ENCODE results near the gene POLE2.
A peak's percentile ranks its signal among the peaks of the same experiment; 100 is the strongest.
"Not testable (repeated sequence)": the region's sequence is repeated elsewhere in the genome, so short reads cannot be mapped to it uniquely, and the experiment has no call there.

POLE2 gene

DNA sequence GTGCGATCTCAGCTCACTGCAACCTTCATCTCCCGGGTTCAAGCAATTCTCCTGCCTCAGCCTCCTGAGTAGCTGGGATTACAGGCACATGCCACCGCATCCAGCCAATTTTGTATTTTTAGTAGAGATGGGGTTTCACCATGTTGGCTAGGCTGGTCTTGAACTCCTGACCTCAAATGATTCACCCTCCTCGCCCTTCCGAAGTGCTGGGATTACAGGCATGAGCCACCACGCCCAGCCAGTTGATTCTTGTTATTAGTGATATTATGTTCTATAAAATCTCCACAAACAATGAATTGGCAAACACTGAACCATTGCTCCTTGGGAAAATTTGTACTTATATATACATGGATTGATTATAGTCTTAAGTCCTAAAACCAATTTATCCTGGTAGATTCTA, 30.5 kb downstream of the POLE2 start:
- DNase-seq: not testable (repeated sequence)

DNA sequence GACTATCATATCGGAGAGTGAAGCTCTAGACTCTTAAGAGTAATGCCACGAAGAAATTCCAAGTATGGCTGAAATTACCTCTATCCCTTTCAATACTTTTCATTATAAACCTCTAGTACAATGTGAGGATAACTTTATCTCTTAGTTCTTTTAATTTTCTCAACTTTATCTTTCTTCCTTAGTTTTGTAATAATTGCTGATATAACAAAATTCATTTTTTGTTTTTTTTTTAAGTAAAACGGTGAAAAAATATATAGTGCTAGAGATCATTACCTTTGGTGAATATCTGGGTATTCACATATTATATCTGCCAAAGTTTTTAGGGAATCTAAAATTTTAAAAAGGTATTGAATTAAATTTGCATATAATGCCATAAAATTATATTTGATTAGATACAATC, 33.5 kb downstream of the POLE2 start:
- DNase-seq: no peak

DNA sequence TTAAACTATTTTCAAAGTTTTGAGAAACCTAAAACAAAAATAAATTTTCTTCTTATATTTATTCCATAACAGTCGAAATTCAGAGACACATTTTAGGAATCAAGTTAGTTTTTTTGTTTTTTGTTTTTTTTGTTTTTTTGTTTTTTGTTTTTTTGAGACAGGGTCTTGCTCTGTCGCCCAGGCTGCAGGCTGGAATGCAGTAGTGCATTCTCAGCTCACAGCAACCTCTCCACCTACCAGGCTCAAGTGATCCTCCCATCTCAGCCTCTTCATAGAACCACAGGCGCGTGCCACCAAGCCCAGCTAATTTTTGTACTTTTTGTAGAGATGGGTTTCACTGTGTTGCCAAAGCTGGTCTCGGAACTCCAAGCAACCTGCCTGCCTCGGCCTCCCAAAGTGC, 34.5 kb downstream of the POLE2 start:
- no peak for DNase-seq

DNA sequence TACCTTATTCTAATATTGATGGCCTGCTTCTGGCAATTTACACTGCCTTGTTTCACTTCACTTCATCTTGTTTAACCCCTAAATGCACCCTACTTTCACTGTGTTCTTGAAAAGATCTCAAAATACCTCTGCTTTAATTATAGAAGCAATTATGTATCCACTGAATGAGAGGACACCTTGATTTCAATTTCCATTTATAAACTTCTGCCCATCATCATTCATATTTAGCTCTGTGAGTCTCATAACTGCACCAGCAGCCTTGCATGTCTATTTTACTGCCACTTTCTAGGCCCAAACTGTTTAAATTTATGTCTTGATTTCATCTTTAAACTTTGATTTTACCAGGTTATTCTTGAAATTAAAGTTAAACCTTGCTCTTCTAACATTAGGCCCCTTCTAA, 45.9 kb downstream of the POLE2 start:
- no peak for DNase-seq

DNA sequence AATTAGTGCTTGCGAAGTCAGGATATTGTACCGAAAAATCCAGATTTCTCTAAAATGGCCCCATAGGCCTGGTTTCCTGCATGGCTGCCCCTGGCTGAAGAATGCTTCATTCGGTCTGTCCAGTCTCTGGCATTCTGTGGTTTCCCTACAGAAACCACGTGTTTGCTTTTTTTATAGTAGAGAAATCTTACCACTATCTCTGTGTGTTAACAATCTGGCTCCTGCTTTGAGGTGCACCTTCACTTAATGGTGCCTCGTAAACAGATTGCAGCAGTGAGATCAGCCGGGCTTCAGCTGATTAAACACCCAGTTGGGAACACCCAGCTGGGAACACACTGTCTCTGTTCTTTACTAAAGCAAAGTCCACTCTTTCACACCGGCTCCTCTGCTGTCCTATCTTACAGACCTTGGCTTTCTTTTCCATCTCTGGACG, 46.3 kb downstream of the POLE2 start:
- no peak for DNase-seq

DNA sequence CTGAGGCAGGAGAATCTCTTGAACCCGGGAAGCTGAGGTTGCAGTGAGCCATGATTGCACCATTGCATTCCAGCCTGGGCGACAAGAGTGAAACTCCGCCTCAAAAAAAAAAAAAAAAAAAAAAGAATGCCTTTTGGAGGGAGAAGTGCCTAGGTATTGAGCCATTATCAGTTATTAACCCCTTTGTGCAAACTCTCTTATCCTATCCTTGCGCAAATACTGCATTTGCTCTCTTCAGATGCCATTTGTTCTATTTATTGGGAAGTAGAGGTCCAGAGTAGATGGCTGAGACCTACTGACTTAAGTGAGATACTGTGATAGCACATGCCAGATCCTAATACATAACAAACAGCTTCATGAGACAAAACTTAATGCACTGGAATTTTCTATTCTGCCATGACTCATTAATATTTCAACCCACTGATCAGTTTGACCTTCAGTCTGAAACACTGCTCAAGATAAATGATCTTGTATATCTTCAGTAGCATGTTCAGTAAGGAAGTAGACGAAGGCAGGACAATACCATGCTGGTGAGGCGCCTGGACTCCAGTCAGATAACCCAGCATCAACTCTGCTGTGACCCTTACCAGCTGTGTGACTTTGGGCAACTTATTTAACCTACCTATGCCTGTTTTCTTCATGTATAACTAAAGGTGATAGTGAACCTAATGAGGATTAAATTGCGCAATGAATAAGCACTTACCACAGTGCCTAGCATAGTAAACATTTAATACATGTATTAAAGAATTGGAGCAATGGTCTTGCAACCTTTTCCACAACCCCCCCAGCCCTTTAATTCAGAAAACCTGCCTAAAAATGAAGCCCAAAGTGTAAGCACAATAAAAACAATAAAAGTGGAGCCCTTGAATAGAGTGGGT, 47.2 kb downstream of the POLE2 start:
- DNase-seq: no peak

DNA sequence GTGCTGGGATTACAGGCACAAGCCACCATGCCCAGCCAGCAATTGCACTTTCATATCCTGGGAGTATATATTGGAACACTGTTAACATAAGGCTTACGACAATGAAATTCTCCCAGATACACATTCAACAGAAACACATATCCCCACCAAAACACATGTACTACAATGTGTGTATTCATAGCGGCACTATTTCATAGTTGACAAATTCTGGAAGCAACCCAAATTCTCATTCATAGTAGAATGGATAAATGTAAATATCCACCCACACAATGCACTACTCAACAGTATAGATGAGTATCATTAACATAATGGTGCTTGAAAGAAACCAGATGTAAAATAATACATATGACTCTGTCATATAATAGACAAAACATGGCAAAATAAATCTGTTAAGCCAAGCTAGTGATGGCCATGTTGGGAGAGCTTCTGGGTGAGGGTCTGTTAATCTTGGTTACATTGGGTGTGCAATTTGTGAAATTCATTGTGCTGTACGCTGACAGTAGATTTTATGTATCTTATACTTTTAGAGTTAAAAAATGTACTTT, 50.4 kb downstream of the POLE2 start:
- no peak for DNase-seq

DNA sequence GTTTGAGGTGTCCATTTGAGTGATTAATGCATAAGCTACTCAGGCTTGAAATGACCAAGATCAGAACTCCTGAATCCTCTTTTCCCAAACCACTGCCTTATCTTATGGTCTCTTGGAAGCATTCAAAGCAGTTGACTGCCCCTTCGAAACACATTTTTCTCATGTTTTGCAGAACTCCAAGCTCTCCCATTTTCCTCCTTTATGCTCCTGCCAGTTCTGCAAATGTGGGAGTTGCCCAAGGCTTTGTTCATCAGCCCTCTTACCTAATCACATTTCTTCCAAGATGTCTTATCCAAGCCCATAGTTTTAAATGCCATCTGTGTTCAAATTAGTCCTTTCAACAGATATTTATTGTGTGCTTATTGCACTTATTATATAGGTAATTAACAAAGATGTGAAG, 51.1 kb downstream of the POLE2 start:
- DNase-seq: no peak

DNA sequence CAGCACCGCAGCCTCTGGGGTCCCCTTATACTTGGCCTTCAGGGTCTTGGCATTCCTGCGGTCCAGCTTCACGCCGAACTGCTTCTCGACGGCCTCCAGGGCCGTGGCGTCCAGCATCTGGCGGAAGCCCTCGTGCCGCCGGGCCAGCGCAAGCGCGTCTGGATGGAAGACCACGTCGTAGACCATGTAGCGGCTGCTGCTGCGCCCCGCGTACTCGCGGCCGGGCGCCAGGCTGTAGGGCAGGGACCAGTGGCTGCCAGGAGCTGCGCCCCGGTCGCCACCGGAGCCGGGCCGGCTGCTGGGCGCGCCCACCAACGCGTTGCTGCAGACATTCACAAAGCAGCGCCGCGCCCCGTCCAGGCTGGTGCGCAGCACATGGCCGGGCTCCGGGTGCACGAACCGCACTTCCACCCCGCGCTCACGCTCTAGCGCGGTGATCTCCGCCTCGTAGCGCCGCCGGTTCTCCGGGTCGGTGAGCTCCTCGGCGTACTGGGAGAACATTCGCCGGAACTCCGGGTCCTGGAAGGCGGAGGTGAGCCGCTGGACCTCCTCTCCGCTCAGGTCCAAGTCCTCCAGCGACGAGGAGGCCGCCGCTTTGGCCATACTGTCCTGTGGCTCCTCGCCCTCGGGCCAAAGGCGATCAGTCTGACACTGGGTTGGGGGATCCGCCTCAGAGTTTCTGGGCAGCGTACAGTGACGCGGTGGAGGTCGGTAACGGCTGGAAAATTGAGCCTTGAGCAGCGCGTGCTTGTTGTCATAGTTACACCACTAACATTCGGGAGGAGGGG, 53.3 kb downstream of the POLE2 start, which contains the start of gene DNAAF2:
Gene DNAAF2 (minus strand): TSS at position 698 of the 788 bp plus-strand sequence. CDS start 95 bp downstream, at position 603.
- peak; percentile 83 for DNase-seq

DNA sequence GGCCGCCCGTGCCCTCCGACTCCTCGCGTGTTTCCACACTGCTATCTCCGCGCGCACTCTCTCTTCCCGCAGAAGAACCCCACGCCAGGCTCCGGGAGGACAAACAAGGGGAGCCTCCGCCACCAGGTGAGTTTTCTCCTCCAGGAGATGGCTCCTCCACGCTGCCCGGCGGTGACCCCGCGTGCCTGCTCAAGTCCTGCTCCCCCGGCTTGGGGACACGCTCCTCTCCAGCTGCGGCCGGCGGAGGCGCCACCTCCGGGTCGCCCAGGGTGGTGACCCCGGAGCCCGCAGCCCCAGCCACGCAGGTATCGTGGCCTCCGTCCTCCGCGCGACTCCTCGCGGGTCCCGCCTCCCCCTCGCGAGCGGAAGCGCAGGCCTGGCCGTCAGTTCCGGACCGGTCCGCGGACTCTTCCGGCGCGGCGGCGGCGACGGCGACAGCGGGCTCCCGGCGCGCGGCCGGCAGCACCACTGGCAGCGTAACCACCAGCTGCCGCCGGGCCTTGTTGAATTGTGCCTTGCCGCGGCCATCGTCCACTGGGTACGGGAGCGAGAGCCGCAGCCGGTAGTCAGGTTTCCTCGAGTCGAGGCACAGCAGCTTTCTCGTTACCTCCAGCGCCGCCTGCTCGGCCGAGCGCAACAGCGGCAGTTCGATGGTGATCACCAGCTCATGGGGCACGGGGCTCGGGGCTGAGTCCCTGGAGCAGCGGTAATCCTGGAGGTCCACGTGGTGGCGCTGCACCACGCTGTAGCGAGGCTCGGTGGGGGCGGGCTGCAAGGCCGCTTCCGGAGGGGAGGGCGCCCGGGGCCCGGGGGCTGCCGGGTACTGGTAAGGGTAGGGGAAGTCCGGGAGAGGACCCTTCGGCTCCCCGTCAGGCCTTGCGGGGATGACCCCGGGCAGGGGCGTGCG, 54.1 kb downstream of the POLE2 start:
- DNase-seq: peak; percentile 96

DNA sequence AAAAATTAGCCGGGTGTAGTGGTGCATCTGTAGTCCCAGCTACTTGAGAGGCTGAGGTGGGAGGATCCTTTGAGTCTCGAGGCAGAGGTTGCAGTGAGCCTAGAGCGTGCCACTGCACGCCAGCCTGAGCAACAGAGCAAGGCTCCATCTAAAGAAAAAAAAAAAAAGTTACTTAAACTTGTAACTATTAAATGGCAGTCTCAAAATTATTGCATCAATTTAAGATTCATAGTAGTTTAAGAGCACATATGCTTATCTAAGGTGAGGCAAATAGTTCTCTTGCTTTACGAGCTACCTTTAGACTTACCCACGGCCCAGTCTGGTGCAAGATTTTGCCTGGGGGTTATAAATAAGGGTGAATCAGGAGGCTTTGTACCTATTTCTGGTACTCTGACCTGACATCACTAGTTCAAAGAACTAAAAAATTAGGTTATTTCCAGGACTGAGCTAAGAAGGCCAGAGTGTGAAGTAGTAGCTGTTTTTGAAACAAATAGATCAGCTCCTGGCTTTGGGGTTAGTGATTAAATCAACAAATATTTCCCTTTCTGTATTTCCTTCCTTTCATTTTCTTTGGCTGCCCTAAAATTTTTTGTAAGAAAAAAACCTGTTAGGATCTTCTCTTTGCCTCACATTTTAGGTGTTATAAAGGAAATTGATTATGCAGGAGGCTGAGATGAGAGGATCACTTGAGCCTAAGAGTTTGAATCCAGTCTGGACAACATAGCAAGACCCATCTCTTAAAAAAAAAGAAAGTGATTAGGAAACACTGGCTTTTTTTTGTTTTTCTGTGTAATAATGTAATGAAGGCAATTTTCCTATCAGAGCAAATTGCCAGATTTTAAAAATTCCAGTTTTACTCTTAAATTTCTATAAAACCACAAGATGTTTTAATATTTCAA, 63.8 kb downstream of the POLE2 start:
- DNase-seq: no peak

DNA sequence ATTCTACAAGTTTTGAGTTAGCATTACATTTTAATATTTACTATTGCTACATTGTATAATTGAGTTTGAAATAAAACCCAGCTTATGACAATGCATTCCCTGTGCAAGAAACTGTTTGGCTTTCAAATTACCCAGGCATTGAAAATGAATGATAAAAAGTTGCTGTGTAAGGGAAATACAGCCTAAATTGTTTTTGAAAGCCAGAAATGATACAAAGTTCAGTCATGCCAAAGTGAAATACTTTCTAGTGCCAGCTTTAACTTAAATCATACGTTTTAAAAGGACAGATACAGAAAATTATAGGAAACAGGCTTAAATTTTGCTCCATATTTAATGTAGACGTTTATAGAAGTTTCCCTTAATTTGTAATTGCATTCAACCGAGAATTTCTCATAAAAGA, 64.6 kb downstream of the POLE2 start:
- DNase-seq: no peak

DNA sequence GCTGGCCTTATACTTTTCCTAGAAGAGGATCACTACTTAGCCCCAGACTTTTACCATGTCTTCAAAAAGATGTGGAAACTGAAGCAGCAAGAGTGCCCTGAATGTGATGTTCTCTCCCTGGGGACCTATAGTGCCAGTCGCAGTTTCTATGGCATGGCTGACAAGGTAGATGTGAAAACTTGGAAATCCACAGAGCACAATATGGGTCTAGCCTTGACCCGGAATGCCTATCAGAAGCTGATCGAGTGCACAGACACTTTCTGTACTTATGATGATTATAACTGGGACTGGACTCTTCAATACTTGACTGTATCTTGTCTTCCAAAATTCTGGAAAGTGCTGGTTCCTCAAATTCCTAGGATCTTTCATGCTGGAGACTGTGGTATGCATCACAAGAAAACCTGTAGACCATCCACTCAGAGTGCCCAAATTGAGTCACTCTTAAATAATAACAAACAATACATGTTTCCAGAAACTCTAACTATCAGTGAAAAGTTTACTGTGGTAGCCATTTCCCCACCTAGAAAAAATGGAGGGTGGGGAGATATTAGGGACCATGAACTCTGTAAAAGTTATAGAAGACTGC, 65.9 kb downstream of the POLE2 start:
- no peak for DNase-seq

DNA sequence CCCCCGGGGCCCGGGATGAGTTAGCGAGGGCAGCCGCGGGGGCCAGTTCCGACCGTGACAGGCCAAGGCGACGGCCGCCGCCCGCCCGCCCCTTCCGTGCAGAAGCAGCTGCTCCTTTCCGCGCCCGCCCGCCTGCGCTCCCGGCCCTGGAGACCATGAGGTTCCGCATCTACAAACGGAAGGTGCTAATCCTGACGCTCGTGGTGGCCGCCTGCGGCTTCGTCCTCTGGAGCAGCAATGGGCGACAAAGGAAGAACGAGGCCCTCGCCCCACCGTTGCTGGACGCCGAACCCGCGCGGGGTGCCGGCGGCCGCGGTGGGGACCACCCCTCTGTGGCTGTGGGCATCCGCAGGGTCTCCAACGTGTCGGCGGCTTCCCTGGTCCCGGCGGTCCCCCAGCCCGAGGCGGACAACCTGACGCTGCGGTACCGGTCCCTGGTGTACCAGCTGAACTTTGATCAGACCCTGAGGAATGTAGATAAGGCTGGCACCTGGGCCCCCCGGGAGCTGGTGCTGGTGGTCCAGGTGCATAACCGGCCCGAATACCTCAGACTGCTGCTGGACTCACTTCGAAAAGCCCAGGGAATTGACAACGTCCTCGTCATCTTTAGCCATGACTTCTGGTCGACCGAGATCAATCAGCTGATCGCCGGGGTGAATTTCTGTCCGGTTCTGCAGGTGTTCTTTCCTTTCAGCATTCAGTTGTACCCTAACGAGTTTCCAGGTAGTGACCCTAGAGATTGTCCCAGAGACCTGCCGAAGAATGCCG, 66.7 kb downstream of the POLE2 start:
- no peak for DNase-seq

DNA sequence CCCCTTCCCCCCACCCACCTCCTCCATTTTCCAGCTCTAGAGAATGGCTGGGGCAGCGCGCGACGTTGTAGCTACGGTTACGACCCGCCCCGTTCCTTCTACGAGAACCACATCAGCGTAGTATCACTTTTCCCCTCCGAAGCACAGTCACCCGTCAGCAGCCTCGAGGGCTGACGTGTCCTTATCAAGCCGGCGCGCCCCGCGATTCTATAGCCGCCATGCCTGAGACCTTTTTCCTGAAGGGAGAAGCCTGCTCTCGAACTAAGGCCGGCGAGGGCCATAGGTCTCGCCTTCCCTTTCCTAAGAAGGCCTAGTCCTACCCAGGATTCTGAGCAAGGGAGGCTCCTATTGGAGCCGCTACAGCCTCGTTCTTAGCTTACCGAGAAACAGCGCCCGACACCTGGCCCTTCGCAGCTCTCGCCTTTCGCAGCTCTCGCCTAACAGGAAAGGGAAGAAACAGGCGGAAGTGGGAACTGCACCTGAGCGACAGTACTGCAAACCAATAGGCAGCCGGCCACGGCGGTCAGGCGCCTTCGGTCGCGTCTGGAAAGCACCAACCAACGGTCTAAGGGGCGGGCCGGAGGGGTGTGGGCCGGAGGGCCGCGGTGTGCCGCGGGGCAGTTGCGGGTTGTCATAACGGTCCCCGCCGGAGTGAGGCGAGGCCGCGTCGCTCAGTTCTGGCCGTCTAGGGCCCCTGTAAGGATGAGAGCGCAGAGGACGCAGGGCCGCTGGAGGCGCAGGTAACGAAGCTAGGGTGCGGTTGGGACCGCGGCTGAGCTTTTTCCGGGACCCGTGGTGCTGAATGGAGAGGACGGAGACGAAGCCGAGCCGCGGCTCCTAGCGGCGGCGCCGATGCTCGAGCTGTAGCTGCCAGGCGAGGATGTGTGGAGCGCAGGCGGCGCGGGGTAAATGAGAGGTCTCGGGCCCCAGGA, 67.6 kb downstream of the POLE2 start, which contains the start of the genes MGAT2 and RPL36AL:
Gene MGAT2 (plus strand): TSS at position 618 of the 932 bp plus-strand sequence. CDS start 470 bp downstream, outside the sequence.
Gene RPL36AL (minus strand): TSS at position 445 of the 932 bp plus-strand sequence. CDS start 1,522 bp downstream, outside the sequence.
- DNase-seq: peak; percentile 96

DNA sequence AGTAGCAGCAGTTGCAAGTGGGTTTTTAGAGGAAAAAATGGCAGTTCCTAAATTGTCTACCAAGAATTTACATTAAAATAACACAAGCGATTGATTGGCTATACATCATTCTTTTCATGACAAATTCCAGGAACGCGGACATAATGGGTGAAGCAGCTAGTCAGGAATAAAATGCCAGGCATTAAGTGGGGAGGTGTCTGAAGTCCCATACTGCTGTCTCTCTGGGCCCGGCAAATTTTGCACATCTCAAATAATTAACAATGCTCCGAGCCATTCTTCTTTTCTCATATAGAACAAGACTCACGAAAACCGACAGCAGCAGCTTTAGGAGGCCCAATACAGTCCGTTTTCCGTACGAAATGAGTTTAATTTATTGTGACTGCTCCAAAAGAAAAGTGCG, 68.3 kb downstream of the POLE2 start:
- no peak for DNase-seq

DNA sequence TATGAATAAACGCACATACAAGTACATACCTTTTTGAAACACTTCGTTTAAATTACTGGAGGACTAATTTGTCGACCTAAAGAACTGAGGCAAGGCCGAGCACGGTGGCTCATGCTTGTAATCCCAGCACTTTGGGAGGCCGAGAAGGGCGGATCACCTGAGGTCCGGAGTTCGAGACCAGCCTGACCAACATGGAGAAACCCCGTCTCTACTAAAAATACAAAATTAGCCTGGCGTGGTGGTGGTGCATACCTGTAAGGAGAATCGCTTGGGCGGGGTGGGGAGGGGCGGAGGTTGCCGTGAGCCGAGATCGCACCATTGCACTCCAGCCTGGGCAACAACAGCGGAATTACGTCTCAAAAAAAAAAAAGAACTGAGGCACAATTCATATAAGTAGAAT, 68.7 kb downstream of the POLE2 start:
- not testable (repeated sequence) for DNase-seq

DNA sequence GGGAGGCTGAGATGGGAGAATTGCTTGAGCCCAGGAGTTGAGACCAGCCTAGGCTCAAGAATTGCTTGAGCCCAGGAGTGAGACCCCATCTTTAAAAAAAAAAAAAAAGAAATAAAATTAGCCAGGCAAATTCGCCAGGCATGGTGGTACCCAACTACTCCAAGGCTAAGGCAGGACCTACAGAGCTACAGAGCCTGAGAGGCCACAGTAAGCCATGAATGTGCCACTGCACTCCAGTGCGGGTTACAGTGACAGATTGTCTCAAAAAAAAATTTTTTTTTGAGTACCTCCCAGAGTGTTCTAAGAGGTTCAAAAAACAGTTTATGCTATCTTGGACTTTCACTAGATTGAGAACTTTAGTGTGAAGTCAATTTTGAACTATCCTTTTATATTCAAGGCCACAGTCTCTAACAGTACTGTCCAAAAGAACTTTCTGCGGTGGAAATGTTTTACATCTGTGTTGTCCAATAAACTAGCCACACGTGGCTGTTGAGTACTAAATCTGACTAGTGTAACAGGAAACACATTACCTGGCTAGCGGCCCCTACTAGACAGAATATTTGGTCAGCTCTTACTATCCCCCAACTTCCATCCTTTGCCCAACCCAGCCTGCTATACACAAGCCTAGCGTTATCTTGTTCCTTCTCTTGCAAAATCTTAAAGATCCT, 70.0 kb downstream of the POLE2 start:
- DNase-seq: no peak

Measured in activated CD8-positive, alpha-beta memory T cell treated with anti-CD3 and anti-CD28 coated beads, Interleukin-2, amount 50 U/mL, for 48 hours (primary cell).